ENCODE measurements around the gene SLC22A3.
A peak's percentile ranks its signal among the peaks of the same experiment; 100 is the strongest.
"Not testable (repeated sequence)": the region's sequence is repeated elsewhere in the genome, so short reads cannot be mapped to it uniquely, and the experiment has no call there.

The SLC22A3 gene

GRCh38 chr6:160445130-160445529, 97.0 kb downstream of the SLC22A3 start:
- DNase-seq (ENCODE audit: low read depth in 2 of 2): no peak

DNA sequence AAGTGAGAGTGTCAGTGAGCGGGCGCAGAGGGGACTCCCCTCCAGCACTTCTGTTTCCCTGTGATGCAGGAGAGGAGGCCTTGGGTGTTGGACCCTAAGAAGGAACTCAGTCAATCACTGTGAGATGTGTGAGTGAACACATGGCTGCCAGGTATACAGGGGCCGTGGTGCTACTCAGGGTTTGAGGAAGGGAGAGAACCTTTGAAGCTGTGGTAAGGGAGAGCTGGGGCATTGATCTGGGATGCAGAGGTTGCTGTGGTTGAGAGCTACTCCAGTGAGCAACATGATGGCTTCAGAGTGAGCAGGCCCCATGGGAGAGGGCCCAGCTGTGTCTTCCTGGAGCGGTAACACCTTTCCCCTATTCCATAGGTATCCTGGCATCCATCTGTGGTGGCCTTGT, 99.2 kb downstream of the SLC22A3 start:
- DNase-seq (ENCODE audit: low read depth in 2 of 2): no peak

DNA sequence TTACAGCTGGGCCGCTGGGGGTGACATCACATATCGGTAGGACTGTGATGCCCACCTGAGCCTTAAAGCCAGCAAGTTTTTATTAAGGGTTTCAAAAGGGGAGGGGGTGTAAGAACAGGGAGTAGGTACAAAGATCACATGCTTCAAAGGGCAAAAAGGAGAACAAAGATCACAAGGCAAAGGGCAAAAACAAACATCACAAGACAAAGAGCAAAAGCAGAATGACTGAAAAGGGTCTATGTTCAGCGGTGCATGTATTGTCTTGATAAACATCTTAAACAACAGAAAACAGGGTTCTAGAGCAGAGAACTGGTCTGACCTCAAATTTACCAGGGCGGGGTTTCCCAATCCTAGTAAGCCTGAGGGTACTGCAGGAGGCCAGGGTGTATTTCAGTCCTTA, 101.6 kb downstream of the SLC22A3 start:
- DNase-seq (ENCODE audit: low read depth in 2 of 2): not testable (repeated sequence)

DNA sequence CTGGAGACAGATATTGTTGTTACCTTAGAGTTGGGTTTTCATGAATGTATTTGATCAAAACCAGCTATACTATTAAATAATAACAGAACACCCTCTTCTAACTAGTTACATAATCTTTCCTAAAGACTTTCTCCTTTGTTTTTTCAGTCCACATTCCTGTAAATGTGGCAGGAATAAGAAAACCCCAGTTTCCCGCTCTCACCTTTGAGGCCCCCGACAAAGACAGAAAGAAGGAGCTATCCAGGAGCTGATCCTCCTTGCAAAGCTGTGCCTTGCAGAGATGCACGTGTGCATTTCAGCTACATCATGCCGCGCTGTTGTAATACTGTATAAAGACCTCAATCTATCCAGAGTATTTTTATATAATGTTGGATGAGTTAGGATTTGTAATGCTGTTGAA, 102.7 kb downstream of the SLC22A3 start:
- no peak for DNase-seq (ENCODE audit: low read depth in 2 of 2)

GRCh38 chr6:160454303-160454702, 106.1 kb downstream of the SLC22A3 start:
- no peak for DNase-seq (ENCODE audit: low read depth in 2 of 2)

GRCh38 chr6:160455081-160455480, 106.9 kb downstream of the SLC22A3 start:
- DNase-seq (ENCODE audit: low read depth in 2 of 2): no peak

GRCh38 chr6:160455541-160456213, 107.5 kb downstream of the SLC22A3 start:
- peak; percentile 55 to 66 for DNase-seq (ENCODE audit: low read depth in 2 of 2)

GRCh38 chr6:160456214-160456546, 108.0 kb downstream of the SLC22A3 start:
- DNase-seq (ENCODE audit: low read depth in 2 of 2): no peak

DNA sequence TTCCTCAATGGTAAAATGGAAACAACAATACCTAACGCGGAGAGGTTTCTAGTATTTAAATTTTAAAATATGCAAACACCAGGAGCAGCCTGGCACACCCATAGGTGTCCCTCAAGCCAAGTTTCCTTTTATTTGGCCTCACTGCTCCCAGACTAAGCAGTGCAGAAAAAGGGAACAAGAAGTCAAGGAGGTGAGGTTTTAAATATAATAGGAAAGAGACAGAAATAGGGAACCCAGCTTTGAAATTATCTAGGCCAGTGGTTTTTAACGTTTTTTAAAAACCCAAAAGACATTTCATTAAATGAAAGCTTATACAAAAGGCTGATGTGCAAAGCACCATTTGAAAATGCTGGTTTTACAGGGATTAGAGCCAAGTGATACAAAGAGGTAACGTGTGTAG, 109.6 kb downstream of the SLC22A3 start:
- DNase-seq (ENCODE audit: low read depth in 2 of 2): no peak

GRCh38 chr6:160461641-160462040, 113.5 kb downstream of the SLC22A3 start:
- DNase-seq (ENCODE audit: low read depth in 2 of 2): no peak

DNA sequence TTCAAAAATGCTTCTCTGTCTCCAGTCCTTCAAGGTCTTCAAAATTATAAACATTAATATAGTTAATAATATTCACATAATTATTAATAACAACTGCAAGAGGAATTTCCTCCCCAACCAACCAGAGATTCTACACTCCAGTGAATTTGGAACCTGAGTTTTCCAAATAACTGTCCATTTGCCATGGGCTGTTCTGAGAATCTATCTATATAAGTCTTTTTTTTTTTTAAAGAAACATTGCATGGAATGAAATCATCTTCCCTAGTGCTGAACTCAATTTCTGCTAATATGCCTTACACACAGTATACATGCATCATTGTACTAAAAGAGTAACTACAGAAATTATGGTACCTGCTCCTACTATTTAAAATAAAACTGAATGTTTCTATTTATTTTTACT, 113.9 kb downstream of the SLC22A3 start:
- no peak for DNase-seq (ENCODE audit: low read depth in 2 of 2)

DNA sequence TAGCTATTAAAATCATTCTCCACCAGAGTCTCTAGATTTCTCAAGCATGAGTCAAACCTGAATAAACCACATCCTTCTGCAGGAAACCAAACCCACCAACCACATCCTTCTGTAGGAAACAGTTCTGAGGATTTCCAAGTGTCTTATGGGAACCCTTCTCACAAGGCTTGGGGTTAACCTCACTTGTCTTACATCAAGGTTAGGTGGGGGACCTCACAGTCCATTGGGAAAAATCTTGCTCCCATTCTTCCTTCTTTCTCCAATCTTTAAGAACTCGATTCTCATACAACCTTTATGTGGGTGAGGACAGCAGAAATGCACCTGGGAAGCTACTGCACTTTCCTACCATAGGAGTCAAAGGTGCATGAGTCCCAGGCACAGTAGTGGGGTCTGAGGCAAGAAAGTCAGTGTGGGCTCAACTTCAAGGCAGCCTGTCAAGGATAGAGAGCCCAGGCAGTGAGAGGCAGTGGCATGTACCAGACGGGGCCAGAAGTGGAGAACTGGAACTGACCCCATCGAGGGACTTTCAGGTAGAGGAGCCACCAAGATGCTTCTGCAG, 114.5 kb downstream of the SLC22A3 start:
- DNase-seq (ENCODE audit: low read depth in 2 of 2): peak in 1 of 2 donors; percentile 42

DNA sequence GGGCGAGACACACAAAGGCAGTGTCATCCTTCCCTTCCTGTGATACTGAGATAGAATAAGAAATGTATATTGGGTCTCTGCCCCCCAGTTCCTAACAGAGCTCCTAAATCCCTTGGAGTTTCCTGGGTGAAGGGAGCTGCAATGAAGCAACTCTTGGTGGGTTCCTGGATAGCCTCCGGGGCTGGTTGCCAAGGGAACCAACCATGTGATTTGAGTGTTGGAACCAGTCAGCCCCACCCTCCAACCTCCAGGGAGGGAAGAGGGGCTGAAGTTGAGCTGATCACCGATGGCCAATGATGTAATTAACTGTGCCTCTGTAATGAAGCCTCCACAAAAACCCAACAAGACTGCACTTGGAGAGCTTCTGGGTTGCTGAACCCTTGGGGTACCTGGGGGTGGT, 116.6 kb downstream of the SLC22A3 start:
- no peak for DNase-seq (ENCODE audit: low read depth in 2 of 2)

GRCh38 chr6:160467261-160467871, 119.2 kb downstream of the SLC22A3 start:
- DNase-seq (ENCODE audit: low read depth in 2 of 2): not testable (repeated sequence)

- DNase-seq (ENCODE audit: low read depth in 2 of 2): no peak
These were observed 121.0 kb downstream of the SLC22A3 start for GRCh38 chr6:160469153-160469552.

DNA sequence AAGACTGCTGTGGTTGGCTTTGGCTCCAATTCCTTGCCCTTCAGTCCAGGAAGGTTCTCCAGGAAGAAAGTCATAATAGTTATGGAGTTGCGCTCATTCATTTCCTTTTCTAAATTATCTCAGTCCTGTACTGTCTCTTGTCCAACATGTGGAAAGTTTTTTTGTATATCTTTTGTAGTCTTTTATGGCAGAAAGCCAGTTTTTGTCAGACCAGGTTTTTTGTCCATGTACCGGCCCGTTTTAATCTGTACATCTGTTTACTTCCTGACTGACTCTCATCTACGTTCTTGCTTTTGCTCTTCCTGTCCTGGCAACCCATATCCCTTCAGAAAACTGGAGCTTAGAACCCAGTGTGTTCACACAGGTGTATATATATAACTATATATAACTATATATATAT, 127.9 kb downstream of the SLC22A3 start:
- not testable (repeated sequence) for DNase-seq (ENCODE audit: low read depth in 2 of 2)

- not testable (repeated sequence) for DNase-seq (ENCODE audit: low read depth in 2 of 2)
These were observed 128.9 kb downstream of the SLC22A3 start for GRCh38 chr6:160477072-160477471.

DNA sequence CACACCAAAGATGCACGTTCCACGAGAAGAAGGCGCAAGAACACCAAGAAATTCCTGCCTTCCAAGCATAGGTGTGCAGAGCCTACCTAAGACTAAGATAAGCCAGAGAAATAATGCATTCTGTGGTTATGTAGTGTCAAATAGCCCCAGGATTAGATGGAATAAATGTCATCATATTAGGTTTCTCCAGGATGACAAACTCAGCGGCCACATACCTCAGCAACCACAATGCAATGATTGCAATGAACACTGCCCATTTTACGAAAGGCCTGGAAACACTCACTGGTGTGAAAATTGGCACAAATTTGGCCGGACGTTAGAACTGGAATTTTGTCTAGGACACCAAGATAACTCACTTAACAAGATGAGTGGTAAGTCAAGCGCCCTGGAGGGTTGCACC, 129.7 kb downstream of the SLC22A3 start:
- DNase-seq (ENCODE audit: low read depth in 2 of 2): no peak

- DNase-seq (ENCODE audit: low read depth in 2 of 2): no peak
These were observed 138.9 kb downstream of the SLC22A3 start for GRCh38 chr6:160487116-160487515.

- no peak for DNase-seq (ENCODE audit: low read depth in 2 of 2)
These were observed 140.9 kb downstream of the SLC22A3 start for GRCh38 chr6:160489091-160489490.

DNA sequence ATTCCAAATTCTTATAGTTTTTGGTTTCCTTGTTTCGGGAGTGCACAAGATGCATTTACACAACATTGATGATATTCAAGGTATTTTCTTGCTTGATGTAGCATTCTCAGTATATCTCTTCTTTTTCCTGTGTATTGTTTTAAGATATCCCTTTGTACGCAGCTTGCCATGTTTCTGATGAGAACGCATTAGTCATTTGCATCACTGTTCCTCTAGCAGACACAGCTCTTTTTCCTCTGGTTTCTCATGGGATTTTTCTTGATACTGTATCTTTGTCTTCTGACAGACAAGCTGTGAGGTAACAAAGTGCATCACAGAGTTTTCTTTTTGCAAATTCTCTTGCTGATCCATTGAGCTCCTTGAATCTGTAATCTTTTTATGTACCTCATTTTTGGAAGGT, 146.4 kb downstream of the SLC22A3 start:
- no peak for DNase-seq (ENCODE audit: low read depth in 2 of 2)

- no peak for DNase-seq (ENCODE audit: low read depth in 2 of 2)
These were observed 152.5 kb downstream of the SLC22A3 start for GRCh38 chr6:160500639-160501038.

Measured in stimulated activated CD4-positive, alpha-beta T cell treated with anti-CD3 and anti-CD28 coated beads, Interleukin-1b, Interleukin-23, amount 100 ng/mL, for 4 hours (primary cell).